GM19324 (cell line): ENCODE results near the gene BRIX1.
"Not testable (repeated sequence)": the region's sequence is repeated elsewhere in the genome, so short reads cannot be mapped to it uniquely, and the experiment has no call there.

Source experiments
- ATAC-seq: cut with Tn5 transposase; IDR thresholded peaks from one replicate; pipeline ENCODE4 v1.9.1; 2021; ENCODE audit warnings: mild to moderate bottlenecking, moderate library complexity; ENCODE audit not compliant: unreplicated experiment, low FRiP score

The BRIX1 gene

DNA sequence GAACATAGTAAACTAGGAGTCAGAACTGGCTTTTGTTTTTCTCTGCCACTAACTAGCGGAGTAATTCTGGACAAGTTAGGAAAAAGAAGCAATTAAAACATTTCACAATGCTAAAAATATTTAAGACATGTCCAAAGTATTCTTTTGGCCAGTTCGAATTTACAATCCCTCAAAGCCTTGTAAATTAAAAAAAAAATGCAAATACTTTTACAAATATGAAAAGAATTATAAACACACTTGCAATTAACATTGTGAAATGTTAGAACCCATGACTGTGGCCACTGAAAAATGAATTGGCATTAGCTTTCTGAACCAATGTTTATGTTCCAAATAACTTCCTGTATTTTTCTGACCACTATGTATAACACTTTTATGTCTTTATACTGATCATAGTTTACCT lies 2.4 kb upstream of the BRIX1 start:
- ATAC-seq: no peak

DNA sequence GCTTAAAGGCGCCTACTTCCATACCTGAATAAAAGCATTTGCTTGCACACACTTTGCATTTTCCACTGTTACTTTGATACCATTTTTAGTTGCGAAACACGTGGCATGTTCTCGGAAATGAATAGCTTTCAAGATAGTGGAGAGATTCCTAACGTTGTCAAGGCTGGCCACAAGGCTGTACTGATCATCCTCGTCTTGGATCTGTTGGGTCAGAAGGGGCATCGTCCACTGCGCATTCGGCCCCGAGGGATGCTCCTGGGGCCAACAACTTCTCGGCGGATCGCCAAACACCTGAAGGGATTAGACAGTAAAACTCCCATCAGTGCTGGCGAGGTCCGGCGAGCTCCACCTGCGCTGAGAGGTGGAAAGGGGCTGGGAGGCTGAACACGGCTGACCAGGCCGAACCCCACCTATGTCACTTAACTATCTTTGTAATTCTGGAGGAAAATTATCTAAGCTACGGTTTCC lies 806 bp upstream of the BRIX1 start:
- ATAC-seq: peak; percentile 18

DNA sequence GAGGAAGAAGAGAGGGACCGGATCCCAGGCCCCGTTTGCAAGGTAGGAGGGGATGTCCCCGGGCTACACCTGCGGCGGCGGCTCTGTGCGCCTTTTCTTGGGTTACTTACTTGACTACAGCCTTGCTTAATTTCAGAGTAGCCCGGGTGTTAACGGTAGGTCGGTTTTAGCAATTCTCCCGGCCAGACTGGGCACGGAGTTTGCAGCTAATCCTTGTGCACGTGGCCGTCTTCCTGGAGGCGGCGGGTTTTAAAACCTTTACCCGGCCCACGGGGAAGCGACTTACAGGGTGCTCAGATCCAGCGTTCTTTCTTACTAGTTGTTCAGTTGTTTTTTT lies 313 bp downstream of the BRIX1 start:
- ATAC-seq: peak; percentile 18

DNA sequence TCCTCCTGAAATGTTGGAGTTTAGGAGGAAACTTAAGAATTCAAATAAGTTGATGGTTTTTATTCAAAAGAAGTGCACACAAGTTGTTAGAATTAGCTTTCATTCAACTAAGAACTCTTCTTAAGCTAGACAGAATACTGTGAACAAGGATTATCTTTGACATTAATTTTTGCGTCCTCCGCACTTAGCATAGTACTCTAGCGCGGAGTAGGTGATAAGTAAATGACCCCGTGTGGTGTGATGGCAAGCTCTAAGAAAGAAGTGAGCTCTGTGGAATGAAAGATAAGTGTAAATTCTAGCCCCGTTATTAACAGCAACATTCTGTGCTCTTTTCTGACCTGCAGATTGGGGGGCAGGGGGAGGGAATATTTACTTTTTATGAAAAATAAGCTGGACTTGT lies 1.0 kb downstream of the BRIX1 start:
- no peak for ATAC-seq

DNA sequence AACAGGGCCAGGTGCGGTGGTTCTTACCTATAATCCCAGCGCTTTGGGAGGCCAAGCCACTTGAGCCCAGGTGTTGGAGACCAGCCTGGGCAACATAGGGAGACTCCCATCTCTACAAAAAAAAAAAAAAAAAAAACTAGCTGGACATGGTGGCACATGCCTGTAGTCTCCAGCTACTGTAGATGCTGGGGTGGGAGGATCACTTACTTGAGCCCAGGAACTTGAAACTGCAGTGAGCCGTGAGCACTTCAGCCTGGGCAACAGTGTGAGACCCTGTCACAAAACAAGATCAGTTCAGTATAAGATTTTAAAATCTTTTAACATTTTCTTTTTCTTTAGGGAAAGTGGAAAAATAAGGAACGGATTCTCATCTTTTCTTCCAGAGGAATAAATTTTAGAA lies 2.5 kb downstream of the BRIX1 start:
- ATAC-seq: no peak

DNA sequence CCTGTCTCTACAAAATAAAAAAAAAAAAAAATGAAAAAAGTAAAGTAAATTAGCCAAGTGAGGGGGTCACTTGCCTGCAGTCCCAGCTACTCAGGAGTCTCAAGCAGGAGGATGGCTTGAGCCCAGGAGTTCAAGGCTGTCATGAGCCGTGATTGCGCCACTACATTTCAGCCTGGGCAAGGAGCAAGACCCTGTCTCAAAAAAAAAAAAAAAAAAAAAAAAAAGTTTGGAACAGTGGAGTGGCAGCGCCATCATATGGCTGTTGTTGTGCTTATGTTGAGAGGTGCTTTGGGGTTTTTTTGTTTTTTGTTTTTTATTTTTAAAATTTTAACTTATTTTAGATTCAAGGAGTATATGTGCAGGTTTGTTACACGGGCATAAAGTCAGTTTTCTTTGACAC lies 3.6 kb downstream of the BRIX1 start:
- ATAC-seq: no peak

DNA sequence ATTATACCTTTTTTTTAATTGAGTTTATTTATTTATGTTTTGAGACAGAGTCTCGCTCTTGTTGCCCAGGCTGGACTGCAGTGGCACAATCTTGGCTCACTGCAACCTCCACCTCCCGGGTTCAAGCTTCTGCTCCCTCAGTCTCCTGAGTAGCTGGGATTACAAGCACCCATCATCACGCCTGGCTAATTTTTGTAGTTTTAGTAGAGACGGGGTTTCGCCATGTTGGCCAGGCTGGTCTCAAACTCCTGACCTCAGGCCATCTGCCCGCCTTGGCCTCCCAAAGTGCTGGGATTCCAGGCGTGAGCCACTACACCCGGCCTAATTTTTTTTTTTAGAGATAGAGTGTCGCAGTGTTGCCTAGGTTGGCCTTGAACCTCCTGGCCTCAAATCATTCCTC lies 7.7 kb downstream of the BRIX1 start:
- not testable (repeated sequence) for ATAC-seq

DNA sequence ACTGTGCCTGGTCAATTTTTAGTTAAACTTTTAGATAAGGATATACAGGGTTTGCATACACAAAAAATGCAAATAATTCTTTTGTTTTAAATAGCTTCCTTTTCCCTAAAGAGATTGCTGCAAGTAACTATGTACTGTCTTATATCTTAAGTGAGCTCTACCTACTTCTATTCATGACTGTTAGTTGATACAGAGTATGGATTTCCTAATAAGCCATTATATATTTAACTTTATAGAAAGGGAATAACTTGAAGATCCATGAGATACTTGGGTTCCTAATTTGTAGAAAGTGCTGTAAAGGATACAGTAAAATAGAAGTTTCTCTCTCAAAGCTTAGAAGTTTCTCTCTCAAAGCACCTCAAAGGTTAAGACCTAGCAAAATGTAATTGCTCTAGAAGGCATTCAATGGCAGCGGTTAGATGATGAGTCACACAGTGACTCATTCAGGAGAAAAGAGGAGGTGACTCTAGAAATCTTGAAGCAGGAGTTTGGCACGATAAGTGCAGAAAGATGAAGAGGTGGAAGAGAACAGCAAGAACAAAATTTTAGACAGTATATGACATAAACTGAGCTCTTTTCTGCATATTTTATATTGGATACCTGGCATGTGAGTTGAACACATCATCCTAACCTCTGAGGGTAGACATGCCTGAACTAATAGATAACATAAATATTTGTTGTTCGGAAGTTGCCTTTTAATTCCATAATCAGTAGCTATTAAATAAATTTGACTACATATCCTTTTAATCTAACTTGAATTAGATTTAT lies 8.4 kb downstream of the BRIX1 start:
- no peak for ATAC-seq

DNA sequence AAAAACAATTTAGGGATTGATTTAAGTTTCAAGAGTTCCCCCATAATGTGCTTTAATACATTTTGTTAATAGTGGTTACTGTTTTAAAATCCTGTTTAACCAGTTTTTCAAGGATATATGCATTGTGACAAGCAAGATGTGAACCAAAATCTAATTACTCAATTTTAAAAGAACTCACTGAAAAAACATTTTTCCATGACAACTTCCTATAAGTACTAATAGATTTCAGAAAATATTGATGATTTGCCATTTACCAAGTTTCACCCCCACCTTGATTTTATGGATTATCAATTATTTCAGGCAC lies 8.9 kb downstream of the BRIX1 start:
- ATAC-seq: no peak

DNA sequence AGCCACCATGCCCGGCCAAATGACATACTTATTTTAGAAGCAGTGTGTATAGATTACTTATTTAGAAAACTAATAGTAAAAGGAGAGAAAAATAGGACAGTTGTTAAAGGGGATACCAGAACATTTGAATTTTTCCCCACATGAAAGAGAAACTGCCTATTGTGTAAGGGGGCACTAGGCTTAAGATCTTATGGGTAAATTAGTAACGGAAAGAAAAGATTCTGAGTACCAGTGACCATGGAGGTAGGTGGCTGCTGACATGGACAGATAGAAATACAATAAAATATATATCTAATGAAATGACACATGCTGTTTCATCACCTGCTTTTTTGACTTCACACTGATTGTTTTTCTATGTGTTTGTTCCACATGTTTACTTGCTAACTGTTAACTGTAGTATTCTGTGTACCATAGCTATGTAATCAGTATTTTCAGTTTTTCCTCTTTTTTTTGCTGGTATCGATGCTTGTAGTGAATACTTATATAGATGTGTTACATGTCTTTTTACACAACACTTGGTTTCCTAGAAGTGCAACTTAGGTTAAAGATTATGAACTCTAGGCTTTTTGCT lies 10.9 kb downstream of the BRIX1 start:
- ATAC-seq: no peak

DNA sequence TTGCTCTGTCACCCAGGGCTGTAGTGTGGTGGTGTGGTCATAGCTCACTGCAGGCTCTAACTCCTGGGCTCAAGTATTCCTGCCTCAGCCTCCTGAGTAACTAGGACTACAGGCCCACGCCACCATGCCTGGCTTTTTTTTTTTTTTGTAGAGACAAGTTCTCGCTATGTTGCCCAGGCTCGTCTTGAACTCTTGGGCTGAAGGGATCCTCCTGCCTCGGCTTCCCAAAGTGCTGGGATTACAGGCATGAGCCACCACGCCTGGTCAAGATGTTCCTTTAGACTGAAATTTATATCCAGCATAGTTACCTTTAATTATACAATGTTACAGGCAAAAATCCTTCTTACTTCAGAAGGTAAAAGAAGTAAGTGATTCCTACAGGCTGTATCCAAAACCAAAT lies 12.3 kb downstream of the BRIX1 start:
- ATAC-seq: no peak

DNA sequence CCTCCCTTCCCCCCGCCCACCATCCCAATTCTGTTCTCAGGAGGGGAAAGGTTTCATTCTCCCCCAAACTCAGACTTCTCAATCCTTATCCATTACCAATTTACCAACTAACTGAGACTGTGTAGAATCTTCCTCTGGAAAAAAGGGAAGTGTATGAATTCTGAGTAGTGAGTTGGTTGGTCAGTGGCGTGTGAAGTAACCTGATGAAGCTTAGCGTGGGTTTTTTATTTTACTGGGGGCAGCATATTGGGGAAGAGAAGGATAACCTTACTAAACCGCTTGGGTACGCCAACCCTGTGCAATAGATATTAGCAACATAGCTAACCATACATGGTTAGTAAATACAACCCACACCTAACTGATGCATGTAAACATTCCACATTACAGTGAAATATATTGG lies 12.8 kb downstream of the BRIX1 start:
- ATAC-seq: no peak

DNA sequence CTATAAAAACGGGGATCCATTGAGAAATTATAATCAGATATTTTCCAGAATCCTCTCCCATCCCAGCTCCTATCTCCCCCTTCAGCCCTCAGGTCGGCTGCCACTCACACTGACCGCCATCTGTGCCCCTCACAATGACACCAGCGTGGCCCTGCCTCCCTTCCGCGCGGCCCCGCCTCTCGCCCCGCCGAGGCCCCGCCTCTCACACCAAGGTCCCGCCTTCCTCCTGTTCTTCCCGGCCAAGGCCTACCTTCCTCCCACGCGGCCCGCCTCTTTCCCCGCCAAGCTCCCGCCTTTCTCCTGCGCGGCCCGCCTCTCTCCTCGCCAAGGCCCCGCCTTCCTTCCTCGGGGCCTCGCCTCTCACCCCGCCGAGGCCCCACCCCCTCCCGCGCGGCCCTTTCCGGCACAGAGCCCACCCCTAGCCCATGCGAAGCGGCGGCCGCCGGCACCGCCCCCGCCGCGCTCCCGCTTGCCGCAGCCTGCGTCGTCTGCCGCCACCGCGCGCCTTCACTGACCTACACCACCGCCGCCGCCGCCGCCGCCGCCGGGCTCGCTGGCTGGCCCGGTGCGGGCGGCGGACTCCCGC lies 13.7 kb downstream of the BRIX1 start, which contains the start of gene DNAJC21:
TSS of gene DNAJC21 (plus strand) at position 426 of the 586 bp plus-strand sequence. CDS start 261 bp downstream, outside the sequence.
- peak; percentile 92 for ATAC-seq

DNA sequence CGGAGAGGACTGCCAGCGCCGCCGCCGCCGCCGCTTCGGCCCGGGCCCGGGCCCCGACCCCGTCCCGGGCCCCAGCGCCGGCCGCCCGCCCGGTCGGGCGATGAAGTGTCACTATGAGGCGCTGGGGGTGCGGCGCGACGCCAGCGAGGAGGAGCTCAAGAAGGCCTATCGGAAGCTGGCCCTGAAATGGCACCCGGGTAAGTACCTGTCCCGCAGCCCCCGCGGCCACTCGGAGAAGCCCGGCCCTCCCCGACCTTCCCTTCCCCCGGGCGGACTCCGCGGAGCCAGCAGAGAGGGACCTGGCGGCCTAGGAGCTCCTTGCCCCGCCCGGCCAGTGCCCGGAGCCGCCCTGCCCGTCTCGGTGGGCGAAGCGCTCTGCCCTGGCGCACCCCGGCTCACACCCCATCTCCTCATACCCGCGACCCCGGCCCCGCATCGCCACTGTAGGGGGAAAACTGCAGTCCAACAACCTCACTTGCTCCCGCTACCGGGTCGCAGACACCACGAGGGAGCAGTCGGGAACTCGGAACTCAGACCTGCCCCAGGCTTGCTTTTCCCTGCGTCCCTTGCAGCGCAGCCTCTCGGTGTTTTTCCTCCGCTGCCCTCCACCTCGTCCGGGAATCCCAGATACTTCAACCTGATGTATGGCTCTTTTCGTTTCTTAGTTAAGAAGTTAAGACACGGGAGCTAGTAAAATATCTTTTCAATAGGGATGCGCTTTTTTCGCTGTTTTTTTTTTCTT lies 14.4 kb downstream of the BRIX1 start:
- ATAC-seq: peak; percentile 80

DNA sequence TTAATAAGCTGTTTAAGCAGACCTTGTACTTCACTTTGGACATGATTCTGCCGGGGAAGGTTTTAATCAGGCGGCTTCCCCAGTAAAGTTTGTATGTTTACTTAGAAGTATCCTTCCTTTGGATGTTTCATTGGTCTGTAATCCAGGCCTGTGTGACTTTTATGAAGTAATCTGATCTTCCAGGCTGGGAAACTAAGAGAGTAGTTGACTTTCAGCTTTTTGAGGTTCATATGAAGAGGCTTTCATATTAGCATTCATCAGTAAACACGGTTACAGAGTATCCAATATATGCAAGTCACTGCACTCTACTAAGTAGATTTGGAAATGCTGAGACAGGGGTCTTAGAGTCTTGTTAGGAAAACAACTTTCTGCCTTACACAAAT lies 14.9 kb downstream of the BRIX1 start:
- ATAC-seq: no peak

DNA sequence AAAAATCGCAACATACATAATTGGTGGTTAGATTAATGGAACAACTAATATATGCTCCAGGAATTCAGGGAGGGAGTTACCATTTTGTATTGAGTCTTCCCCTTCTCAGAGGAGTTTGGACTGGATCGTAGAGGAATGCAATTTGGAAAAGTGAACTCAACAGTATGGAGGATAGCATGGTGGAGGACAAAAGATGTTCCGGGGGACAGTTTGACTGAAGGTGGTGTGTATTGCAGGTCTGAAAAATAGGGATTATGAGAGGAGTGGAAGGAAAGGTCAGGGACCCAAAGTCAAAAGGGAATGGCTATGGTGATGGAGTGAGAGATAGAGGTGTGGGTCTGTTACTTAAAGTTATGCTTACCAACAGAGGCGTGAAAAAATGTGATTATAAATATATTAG lies 15.4 kb downstream of the BRIX1 start:
- no peak for ATAC-seq

DNA sequence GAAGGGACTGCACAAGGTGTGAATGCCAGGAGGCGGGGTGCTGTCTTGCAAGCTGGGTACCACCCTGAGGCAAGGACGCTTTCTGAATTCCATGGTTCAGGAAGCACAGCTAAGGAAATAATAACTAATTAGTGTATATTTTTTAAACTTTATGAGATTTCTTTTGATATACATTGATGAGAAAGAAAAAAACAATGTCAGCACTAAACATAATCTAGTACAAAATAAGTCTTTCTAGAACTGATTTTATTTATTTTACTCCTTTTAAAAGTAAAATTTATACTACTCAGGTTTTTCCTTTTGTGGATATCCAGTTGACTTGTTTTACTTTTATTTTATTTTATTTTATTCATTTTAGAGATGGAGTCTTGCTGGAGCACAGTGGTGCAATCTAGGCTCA lies 17.4 kb downstream of the BRIX1 start:
- no peak for ATAC-seq

DNA sequence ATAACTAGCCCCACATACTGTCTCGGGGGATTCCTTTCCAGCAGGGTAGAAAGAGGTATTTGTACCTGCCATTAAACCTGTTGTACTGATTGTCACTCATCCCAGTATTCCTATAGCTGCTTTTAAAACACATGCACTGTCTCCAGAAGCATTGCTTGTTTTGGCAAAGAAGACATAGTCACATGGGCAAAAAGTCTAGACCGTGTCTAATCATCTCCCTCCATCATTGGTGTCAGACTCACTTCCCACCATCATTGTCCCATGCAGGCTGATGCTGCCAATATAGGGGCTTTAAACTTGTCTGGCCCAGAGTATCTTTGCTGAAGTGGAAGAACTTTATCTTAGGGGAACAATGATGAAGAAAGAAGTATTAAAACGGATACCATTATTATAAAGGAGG lies 26.4 kb downstream of the BRIX1 start:
- no peak for ATAC-seq

DNA sequence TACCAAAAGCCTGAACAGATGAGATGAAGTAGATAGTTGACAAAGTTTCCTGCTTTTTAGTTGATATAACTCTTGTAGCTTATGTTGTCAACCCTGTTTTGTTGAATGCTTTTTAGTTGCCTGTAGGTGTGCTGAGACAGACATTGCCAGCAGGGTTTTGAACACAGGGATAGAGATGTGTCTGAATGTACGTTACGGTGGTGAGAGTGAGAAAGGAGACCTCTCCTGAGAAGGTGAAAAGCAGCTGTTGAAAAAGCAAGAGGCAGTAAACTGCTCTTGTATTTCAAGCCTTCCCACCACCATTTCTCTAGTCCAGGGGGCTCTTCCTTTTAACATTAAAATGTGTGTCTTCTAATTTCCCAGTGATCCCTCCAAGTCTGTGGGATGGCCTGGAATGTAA lies 28.5 kb downstream of the BRIX1 start:
- no peak for ATAC-seq

DNA sequence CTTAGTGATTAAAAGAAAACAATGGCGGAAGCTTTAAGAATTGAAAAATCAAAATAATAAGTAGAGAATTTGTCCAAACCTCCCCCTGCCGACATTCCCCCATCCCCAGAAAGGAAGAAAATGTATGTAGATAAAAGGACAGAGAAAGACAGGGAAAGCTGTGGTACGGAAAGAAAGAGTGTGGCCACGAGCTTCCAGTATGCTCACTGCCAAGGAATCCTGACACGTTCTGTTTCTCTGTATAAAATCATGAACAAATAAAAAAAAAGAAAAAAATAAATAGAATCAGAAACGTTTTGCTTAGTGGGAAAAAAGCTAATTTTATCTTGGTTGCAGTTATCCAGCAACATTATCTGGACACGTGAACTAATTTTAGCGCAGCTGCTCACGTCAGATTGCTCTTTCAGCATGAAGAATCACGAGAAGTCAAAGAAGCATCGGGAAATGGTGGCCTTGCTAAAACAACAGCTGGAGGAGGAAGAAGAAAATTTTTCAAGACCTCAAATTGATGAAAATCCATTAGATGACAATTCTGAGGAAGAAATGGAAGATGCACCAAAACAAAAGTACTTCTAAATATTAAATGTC lies 29.0 kb downstream of the BRIX1 start:
- ATAC-seq: no peak

DNA sequence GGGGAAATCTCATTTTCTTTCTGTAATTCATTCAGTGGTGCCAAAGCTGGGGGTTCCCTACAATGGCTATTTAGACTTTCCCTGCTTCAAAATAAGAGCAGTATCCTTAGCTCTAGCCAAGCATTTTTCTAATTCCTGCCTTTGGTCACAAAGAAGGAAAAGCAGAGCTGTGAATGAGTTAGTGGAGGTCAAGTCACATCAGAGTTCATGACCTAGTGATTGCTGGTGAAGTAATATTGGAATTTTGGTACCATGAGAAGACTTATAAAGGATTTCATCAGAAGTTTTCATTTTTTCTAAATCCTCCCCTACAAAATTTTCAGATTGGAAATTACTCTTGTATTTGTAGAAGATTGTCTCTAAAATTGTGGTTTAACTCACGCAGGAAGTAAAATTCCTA lies 41.8 kb downstream of the BRIX1 start:
- ATAC-seq: no peak
